ENCODE results near the gene COIL. TPM values are rescaled to one million over a fixed set of nuclear protein-coding genes. Genes with fewer than 3 reads are reported as not detected.

The COIL gene
- total RNA-seq, 8 experiments from 2014 or later, result 14.5 to 27.1 (median 18.0) TPM

DNA sequence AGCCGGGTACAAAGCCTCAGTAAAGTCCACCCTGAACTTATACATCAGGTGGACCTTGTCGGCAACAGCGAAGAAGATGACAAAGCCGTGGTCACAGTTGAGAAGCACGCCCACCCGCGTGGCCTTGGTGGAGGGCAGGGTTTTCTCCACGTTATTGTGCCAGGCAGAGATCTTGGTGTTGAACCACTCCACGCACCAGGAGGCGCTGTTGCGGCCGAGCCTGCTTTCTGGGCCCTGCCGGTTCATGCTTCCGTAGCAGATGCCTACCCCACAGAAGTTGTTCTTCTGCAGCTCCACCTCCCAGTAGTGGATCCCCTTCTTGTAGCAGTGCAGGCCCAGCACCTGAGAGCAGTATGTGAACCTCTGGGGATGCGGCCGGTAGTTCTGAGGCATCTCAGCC is 69.1 kb downstream of the COIL start:
- H3K4me3 ChIP-seq, result no peak overlapping the region
- no peak overlapping the region for H3K27ac ChIP-seq
- WGBS, 10 experiments, result 50 to 100% (median 100%) methylated on average over 1 to 10 of the region's 16 CpGs; no CpG with 5 or more reads in 5 of the 10 experiments
- no peaks in the 10 kb centered on the region for H3K4me1 ChIP-seq (replicated peaks in 1 of 2)
- in situ Hi-C loops (cut with MboI; ENCODE audit: low pct_unique_long_range_greater_than_20kb in 2 of 9, low sequenced_read_pairs in 9 of 9, unreplicated experiment in 9 of 9), result no loop called here
- ATAC-seq (replicated peaks in 6 of 8), result peak in 1 of 8 experiments; percentile 31

DNA sequence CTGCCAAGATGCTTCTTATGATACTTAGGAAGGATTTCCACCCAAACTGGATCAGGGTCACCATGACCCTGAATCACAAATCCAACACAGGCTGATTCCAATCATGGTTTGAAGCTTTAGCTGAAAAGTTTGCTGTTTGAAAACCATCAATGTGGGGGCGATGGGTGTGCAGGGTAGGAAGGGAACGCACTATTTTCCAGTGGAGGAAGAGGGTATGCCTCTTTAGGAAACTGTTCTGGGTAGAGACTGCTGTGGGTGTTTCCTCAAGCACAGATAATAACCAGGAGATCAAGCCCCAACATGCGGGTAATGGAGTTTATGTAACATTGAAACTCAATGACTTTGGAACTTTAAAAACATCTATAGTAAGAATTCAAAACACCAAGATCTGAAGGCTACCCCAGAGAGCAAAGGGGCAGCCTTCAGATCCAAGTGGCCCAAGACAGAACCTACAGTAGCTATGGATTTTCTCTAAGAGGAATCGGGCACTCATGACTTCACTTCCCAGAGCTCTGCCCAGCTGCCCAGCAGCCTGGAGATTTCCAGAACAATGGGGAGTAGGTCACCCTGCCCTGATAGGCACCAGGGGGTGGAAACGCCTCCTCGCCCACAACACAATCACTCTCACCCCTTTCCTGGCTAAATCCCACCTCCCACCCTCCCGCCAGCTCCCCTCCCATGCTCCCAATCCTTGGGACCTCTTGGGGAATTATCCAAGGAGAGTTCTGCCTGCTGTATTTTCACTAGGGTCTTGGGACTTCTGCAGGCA is 69.8 kb downstream of the COIL start:
- 58 to 100% (median 100%) methylated on average over 1 to 3 of the region's 7 CpGs; no CpG with 5 or more reads in 3 of the 10 experiments for WGBS, 10 experiments
- Histone ChIP-seq H3K4me3 (no peak overlapping the region), H3K27ac (no peak overlapping the region), H3K4me1 (replicated peaks in 1 of 2) (no peaks in the 10 kb centered on the region)
- in situ Hi-C loops (cut with MboI; ENCODE audit: low pct_unique_long_range_greater_than_20kb in 2 of 9, low sequenced_read_pairs in 9 of 9, unreplicated experiment in 9 of 9), result no loop called here
- no peak for ATAC-seq (replicated peaks in 6 of 8)

DNA sequence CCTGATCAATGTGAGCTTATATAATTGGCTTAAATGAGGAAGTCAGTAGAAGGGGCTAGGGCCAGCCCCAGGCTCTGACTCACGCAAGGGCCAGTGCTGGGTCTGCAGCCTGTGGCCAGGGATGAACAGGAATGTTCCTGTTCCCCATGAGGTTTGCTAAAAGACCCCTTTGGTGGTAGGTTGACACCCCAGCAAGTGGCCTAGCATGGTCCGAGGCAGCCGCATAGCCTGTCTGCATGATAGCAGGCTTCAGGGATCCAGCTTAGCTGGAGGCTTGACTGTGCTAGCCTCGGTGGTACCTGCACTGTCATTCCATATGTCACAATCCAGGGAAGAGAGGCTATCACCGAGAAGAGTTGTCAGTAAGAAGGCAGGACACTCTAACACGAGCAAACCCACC is 70.5 kb downstream of the COIL start:
- no peak for ATAC-seq (replicated peaks in 6 of 8)
- 80 to 100% (median 90%) methylated on average over 1 to 3 of the region's 6 CpGs; no CpG with 5 or more reads in 3 of the 10 experiments for WGBS, 10 experiments
- Histone ChIP-seq H3K4me1 (replicated peaks in 1 of 2) (peaks cover 5 to 6% of the 10 kb centered on the region in 2 donors), H3K27ac (no peak overlapping the region), H3K4me3 (no peak overlapping the region)
- in situ Hi-C loops (cut with MboI; ENCODE audit: low pct_unique_long_range_greater_than_20kb in 2 of 9, low sequenced_read_pairs in 9 of 9, unreplicated experiment in 9 of 9), result no loop called here

Other genes starting within 250 kb of the COIL start
- 1 to 10 TPM in 4 of 8 experiments, under 1 TPM in 4; 0.27 to 2.3 (median 1.2) TPM for gene C17orf67, start 127.1 kb downstream of the COIL start, total RNA-seq
- gene DGKE, start 126.9 kb downstream of the COIL start, total RNA-seq, result 10 to 100 TPM in 4 of 8 experiments, 1 to 10 TPM in 4; 3.2 to 12.8 (median 9.8) TPM
- gene TRIM25, start 47.0 kb downstream of the COIL start, total RNA-seq, result 10 to 100 TPM in 4 of 8 experiments, 1 to 10 TPM in 4; 2.5 to 77.7 (median 15.7) TPM
- gene SCPEP1, start 17.1 kb upstream of the COIL start, total RNA-seq, result 100 to 1,000 TPM in 1 of 8 experiments, 10 to 100 TPM in 3, 1 to 10 TPM in 4; 6.6 to 132 (median 12.9) TPM
- gene AKAP1, start 124.2 kb upstream of the COIL start, total RNA-seq, result 10 to 100 TPM; 16.1 to 45.8 (median 28.9) TPM

Data from motor neuron (in vitro differentiated cells).